Upper lobe of left lung (tissue), 4 donors: Measurements from ENCODE around the gene BBC3.

ENCODE experiments used
- CTCF ChIP-seq, 6 experiments: fragments of 450-650 bp in 4 of 6; fragments of 200-600 bp in 2 of 6; sonication (generic) in 2 of 6; IDR thresholded peaks; one replicate each; pipeline ENCODE4 v1.5.1; 2016 to 2019; ENCODE audit warnings: antibody characterized with exemption in 6 of 6
- EP300 ChIP-seq, 4 donors: sonication (generic); formaldehyde crosslinking; IDR thresholded peaks; one replicate each; pipeline ENCODE4 v1.5.1; 2017; ENCODE audit warnings: antibody characterized with exemption in 4 of 4, control low read depth in 2 of 4
- POLR2A ChIP-seq, 4 donors: fragments of 450-650 bp; IDR thresholded peaks; one replicate each; pipeline ENCODE4 v1.5.1; 2016 to 2017; ENCODE audit warnings: antibody characterized with exemption in 4 of 4, mild to moderate bottlenecking in 2 of 4
- POLR2AphosphoS5 ChIP-seq, 2 donors: sonication (generic); formaldehyde crosslinking; IDR thresholded peaks; one replicate each; pipeline ENCODE4 v1.5.1; 2017; ENCODE audit warnings: antibody characterized with exemption in 2 of 2

DNA sequence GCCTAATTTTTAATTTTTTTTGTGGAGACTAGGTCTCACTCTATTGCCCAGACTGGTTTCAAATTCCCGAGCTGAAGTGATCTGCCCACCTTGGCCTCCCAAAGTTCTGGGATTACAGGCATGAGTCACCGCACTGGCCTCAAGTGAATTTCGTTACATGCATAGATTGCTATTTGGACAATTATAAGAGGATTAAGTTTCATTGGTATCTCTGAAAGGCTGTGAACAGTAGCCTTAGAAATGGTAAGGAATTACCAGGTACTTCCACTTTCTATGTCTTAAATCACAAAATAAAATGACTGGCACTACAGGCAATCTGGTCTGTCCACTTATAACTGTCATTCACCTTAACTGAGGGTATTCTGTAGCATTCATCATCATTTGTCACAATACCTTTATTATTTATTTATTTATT lies 22.5 kb upstream of the BBC3 start:
- TF ChIP-seq CTCF (IDR thresholded peaks at IDR 0.05) (no peak), POLR2A (IDR thresholded peaks at IDR 0.05) (no peak), EP300 (IDR thresholded peaks at IDR 0.05) (no peak), POLR2AphosphoS5 (IDR thresholded peaks at IDR 0.05) (no peak)
